GM23338 (cell line): ENCODE measurements around the gene ELN. TPM values are rescaled to one million over a fixed set of nuclear protein-coding genes. Genes with fewer than 3 reads are reported as not detected.

Source experiments
- polyA plus RNA-seq: library from polyadenylated mRNA; unstranded; fragments of >200 nt; fragmentation: Nextera tagmentation; extraction: Ambion mirVana; gene quantifications from 2 replicates; pipeline ENCODE4 v1.2.1, GENCODE V29; 2016
- total RNA-seq: library from RNA; depleted of rRNA; stranded (reverse); fragments of >200 nt; shearing (Covaris generic); gene quantifications from 2 replicates; pipeline ENCODE4 v1.2.3, GENCODE V29; 2014; rRNA removed

The ELN gene
- total and polyA plus RNA-seq, 2 experiments from 2014 or later: 1.1 to 5.6 TPM

Other genes with a start within 250 kb of the ELN start
- 18.6 and 19.4 TPM in 2 replicates for gene CLDN4, start 197.2 kb upstream of the ELN start, total RNA-seq
- 11.6 and 16.5 TPM in 2 replicates for gene CLDN4, start 197.2 kb upstream of the ELN start, polyA plus RNA-seq
- gene METTL27, start 185.7 kb upstream of the ELN start, total RNA-seq: 5.9 and 11.0 TPM in 2 replicates
- gene METTL27, start 185.7 kb upstream of the ELN start, polyA plus RNA-seq: 7.2 and 10.1 TPM in 2 replicates
- not detected in 2 replicates for gene TMEM270, start 167.0 kb upstream of the ELN start, total RNA-seq
- not detected in 2 replicates for gene TMEM270, start 167.0 kb upstream of the ELN start, polyA plus RNA-seq
- 77.9 and 96.5 TPM in 2 replicates for gene LIMK1, start 55.6 kb downstream of the ELN start, total RNA-seq
- gene LIMK1, start 55.6 kb downstream of the ELN start, polyA plus RNA-seq: 13.0 and 17.3 TPM in 2 replicates
- 298 and 309 TPM in 2 replicates for gene EIF4H, start 146.2 kb downstream of the ELN start, total RNA-seq
- 183 and 197 TPM in 2 replicates for gene EIF4H, start 146.2 kb downstream of the ELN start, polyA plus RNA-seq
- 0.08 TPM in 1 of 2 replicates, not detected in the other for gene LAT2, start 181.8 kb downstream of the ELN start, total RNA-seq
- gene LAT2, start 181.8 kb downstream of the ELN start, polyA plus RNA-seq: 0.94 and 1.5 TPM in 2 replicates
- 62.4 and 75.2 TPM in 2 replicates for gene RFC2, start 226.2 kb downstream of the ELN start, total RNA-seq
- gene RFC2, start 226.2 kb downstream of the ELN start, polyA plus RNA-seq: 55.3 and 56.4 TPM in 2 replicates